IMR-90 (cell line): ENCODE data around the gene CNDP2.

ENCODE experiments used
- CEBPB ChIP-seq: IDR thresholded peaks from 2 replicates; pipeline ENCODE4 v1.6.1; 2012; ENCODE audit warnings: low read depth, low read length, improper control_type of control experiment
- CHD1 ChIP-seq: IDR thresholded peaks from 2 replicates; pipeline ENCODE4 v1.6.1; 2012; ENCODE audit warnings: low read depth, low read length, improper control_type of control experiment
- CTCF ChIP-seq: conservative IDR thresholded peaks from 2 replicates; pipeline ENCODE4 v1.5.1; 2012; ENCODE audit warnings: mild to moderate bottlenecking, low read depth, low read length, improper control_type of control experiment
- MXI1 ChIP-seq: IDR thresholded peaks from 2 replicates; pipeline ENCODE4 v1.6.1; 2012; ENCODE audit warnings: low read depth, mild to moderate bottlenecking, low read length, moderate library complexity, borderline replicate concordance
- POLR2A ChIP-seq: IDR thresholded peaks from 2 replicates; pipeline ENCODE4 v1.6.1; 2012; ENCODE audit warnings: mild to moderate bottlenecking, low read depth, low read length
- RAD21 ChIP-seq: IDR thresholded peaks from 2 replicates; pipeline ENCODE4 v1.6.1; 2012; ENCODE audit warnings: low read length, improper control_type of control experiment
- RCOR1 ChIP-seq: IDR thresholded peaks from 2 replicates; pipeline ENCODE4 v1.6.1; 2012; ENCODE audit warnings: mild to moderate bottlenecking, low read length, improper control_type of control experiment; ENCODE audit not compliant: insufficient replicate concordance
- RFX5 ChIP-seq: IDR thresholded peaks from 2 replicates; pipeline ENCODE4 v1.8.0; 2012; ENCODE audit warnings: low read depth, mild to moderate bottlenecking, low read length, moderate library complexity
- SMC3 ChIP-seq: fragments of 150-350 bp; IDR thresholded peaks from 2 replicates; pipeline ENCODE4 v1.6.1; 2016; ENCODE audit warnings: low read depth, mild to moderate bottlenecking, antibody characterized with exemption, low read length, moderate library complexity
- USF2 ChIP-seq: fragments of 150-350 bp; IDR thresholded peaks from 2 replicates; pipeline ENCODE4 v1.6.1; 2017; ENCODE audit warnings: mild to moderate bottlenecking, antibody characterized with exemption, low read length, low read depth

GRCh38 chr18:74494514-74494913 is 1.6 kb upstream of the CNDP2 start:
- TF ChIP-seq CTCF, result no peak
- TF ChIP-seq POLR2A, result no peak
- no peak for TF ChIP-seq SMC3
- no peak for TF ChIP-seq CHD1
- TF ChIP-seq USF2, result no peak
- no peak for TF ChIP-seq CEBPB
- no peak for TF ChIP-seq RFX5
- no peak for TF ChIP-seq RAD21
- TF ChIP-seq RCOR1, result no peak
- no peak for TF ChIP-seq MXI1
